ENCODE measurements around the gene DNAAF1.

DNAAF1 gene

DNA sequence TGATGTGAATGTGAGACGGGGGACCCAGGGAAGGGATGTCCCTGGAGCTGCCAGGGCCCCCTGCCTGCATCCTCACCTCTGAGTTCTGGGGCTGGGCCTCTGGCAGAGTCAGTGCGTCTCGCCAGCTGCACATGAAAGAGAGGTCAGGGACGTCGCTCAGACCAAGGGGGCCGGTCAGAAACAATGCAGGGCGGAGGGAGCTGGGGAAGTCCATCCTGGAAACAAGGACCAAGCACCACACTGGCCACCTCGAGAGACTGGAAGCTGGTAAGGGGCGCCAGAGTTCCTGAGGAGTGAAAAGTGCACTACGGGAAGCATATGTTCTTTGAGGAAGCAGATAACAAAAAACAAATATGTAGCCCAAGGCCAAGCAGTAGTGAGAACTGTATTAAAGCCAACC is 39.7 kb downstream of the DNAAF1 start:
- no peaks in the 10 kb centered on the region for H3K9me3 ChIP-seq (ENCODE audit: control insufficient read depth, insufficient read depth, low read depth, low read length)
- no peak overlapping the region for H3K27ac ChIP-seq (ENCODE audit: extremely low read depth, low read depth, low read length)
- H3K4me3 ChIP-seq (ENCODE audit: low read depth, low read length): no peak overlapping the region
- CTCF ChIA-PET: interaction anchor here (1.0 to 1.5 kb wide), 4 partner anchors 40 to 302 kb away, joined by 3 to 4 read pairs (median 3); partner anchors contain the start of gene HSDL1
- H3K4me1 ChIP-seq (ENCODE audit: control insufficient read depth, insufficient read depth, low read length): no peaks in the 10 kb centered on the region
- H3K36me3 ChIP-seq (ENCODE audit: control insufficient read depth in 2 of 2, insufficient read depth in 1 of 2, low read length in 2 of 2): peaks cover 0 to 56% of the 10 kb centered on the region in 2 experiments; a peak in 2 of 3 replicates
- POLR2A ChIA-PET: no interaction called here
- TF ChIP-seq ZNF221 (tag by site-specific recombination; IDR thresholded peaks at IDR 0.05; ENCODE audit: borderline replicate concordance) (no peak), RBAK (tag by site-specific recombination; IDR thresholded peaks at IDR 0.05) (no peak), ZNF558 (tag by site-specific recombination; IDR thresholded peaks at IDR 0.05) (no peak), ZNF473 (tag by site-specific recombination; IDR thresholded peaks at IDR 0.05) (no peak), ZNF768 (tag by site-specific recombination; IDR thresholded peaks at IDR 0.05) (no peak), ZNF701 (tag by site-specific recombination; IDR thresholded peaks at IDR 0.05) (no peak), ZNF138 (tag by site-specific recombination; IDR thresholded peaks at IDR 0.05; ENCODE audit: borderline replicate concordance) (no peak), ZBTB7A (tag by site-specific recombination; IDR thresholded peaks at IDR 0.05; ENCODE audit: low read depth) (no peak), ZSCAN23 (tag by site-specific recombination; IDR thresholded peaks at IDR 0.05) (no peak), ZNF555 (tag by site-specific recombination; conservative IDR thresholded peaks at IDR 0.05) (no peak), KLF8 (tag by site-specific recombination; IDR thresholded peaks at IDR 0.05) (no peak), ZEB2 (tag by site-specific recombination; IDR thresholded peaks at IDR 0.05) (no peak), TCF7L2 (IDR thresholded peaks at IDR 0.05; ENCODE audit: borderline replicate concordance, low read depth, low read length) (no peak), ZNF530 (tag by site-specific recombination; IDR thresholded peaks at IDR 0.05; ENCODE audit: low read depth) (no peak)
- TF ChIP-seq, protein P1, sequence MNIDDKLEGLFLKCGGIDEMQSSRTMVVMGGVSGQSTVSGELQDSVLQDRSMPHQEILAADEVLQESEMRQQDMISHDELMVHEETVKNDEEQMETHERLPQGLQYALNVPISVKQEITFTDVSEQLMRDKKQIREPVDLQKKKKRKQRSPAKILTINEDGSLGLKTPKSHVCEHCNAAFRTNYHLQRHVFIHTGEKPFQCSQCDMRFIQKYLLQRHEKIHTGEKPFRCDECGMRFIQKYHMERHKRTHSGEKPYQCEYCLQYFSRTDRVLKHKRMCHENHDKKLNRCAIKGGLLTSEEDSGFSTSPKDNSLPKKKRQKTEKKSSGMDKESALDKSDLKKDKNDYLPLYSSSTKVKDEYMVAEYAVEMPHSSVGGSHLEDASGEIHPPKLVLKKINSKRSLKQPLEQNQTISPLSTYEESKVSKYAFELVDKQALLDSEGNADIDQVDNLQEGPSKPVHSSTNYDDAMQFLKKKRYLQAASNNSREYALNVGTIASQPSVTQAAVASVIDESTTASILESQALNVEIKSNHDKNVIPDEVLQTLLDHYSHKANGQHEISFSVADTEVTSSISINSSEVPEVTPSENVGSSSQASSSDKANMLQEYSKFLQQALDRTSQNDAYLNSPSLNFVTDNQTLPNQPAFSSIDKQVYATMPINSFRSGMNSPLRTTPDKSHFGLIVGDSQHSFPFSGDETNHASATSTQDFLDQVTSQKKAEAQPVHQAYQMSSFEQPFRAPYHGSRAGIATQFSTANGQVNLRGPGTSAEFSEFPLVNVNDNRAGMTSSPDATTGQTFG (tag by site-specific recombination; IDR thresholded peaks at IDR 0.05; ENCODE audit: borderline replicate concordance): no peak
- TF ChIP-seq, protein P2, sequence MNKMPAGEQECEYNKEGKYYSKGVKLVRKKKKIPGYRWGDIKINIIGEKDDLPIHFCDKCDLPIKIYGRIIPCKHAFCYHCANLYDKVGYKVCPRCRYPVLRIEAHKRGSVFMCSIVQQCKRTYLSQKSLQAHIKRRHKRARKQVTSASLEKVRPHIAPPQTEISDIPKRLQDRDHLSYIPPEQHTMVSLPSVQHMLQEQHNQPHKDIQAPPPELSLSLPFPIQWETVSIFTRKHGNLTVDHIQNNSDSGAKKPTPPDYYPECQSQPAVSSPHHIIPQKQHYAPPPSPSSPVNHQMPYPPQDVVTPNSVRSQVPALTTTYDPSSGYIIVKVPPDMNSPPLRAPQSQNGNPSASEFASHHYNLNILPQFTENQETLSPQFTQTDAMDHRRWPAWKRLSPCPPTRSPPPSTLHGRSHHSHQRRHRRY (tag by site-specific recombination; IDR thresholded peaks at IDR 0.05): no peak
- TF ChIP-seq, protein P3, sequence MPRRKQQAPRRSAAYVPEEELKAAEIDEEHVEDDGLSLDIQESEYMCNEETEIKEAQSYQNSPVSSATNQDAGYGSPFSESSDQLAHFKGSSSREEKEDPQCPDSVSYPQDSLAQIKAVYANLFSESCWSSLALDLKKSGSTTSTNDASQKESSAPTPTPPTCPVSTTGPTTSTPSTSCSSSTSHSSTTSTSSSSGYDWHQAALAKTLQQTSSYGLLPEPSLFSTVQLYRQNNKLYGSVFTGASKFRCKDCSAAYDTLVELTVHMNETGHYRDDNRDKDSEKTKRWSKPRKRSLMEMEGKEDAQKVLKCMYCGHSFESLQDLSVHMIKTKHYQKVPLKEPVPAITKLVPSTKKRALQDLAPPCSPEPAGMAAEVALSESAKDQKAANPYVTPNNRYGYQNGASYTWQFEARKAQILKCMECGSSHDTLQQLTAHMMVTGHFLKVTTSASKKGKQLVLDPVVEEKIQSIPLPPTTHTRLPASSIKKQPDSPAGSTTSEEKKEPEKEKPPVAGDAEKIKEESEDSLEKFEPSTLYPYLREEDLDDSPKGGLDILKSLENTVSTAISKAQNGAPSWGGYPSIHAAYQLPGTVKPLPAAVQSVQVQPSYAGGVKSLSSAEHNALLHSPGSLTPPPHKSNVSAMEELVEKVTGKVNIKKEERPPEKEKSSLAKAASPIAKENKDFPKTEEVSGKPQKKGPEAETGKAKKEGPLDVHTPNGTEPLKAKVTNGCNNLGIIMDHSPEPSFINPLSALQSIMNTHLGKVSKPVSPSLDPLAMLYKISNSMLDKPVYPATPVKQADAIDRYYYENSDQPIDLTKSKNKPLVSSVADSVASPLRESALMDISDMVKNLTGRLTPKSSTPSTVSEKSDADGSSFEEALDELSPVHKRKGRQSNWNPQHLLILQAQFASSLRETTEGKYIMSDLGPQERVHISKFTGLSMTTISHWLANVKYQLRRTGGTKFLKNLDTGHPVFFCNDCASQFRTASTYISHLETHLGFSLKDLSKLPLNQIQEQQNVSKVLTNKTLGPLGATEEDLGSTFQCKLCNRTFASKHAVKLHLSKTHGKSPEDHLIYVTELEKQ (tag by site-specific recombination; IDR thresholded peaks at IDR 0.05; ENCODE audit: borderline replicate concordance): no peak

DNA sequence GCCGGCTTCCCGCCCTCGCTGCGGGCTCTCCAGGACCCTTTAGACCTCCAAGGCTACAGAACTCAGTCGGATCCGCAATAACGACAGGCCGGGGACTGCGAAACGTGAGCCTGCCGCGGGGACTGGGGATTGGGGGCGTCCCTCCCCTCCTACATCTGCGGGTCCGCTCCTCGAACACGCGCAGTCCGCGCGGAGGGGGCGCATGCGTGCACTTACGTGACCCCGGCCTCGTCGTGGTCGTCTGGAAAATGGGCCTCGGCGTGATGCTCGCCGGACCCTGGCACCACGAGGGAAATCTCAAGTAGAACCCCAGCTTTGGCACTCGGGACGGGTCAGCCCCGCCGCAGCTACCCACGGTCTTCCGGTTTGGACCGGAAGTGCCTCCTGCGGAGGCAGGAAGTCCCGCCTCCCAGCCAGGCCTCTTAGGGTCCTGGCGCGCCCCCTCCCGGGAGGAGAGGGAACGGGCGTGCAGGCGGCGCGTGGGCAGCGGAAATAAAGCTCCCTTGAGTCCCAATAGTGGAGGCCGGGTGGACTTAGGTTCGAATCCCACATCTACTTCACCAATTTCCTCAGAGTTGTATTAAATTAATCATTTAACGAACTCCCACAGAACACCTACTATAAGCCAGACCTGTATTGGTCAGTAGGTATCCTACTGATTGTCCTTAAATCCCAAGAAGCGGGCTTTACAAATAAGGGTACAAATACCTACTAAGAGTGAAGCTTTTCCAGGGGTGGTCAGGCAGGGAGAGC is 41.8 kb downstream of the DNAAF1 start, which contains the start of gene TAF1C:
Gene TAF1C (minus strand): TSS at position 373 of the 753 bp plus-strand sequence. CDS start 2,069 bp downstream, outside the sequence.
- H3K27ac ChIP-seq (ENCODE audit: extremely low read depth, low read depth, low read length): peak within 1 kb of the TSS; percentile 48; the same call in 1 of the 2 replicates
- peak within 1 kb of the TSS; percentile 93 for H3K4me3 ChIP-seq (ENCODE audit: low read depth, low read length)
- peaks cover 0 to 35% of the 10 kb centered on the region in 2 experiments; a peak in 2 of 3 replicates for H3K36me3 ChIP-seq (ENCODE audit: control insufficient read depth in 2 of 2, insufficient read depth in 1 of 2, low read length in 2 of 2)
- ChIA-PET CTCF (interaction anchor here (0.5 to 2.7 kb wide), 45 partner anchors 9 to 302 kb away, joined by 3 to 33 read pairs (median 4); partner anchors contain the start of gene MBTPS1), POLR2A (interaction anchor here (0.6 to 2.4 kb wide), 7 partner anchors 9 to 319 kb away, joined by 3 to 13 read pairs (median 3); partner anchors contain the start of genes DNAAF1, HSDL1 and MBTPS1)
- no peaks in the 10 kb centered on the region for H3K9me3 ChIP-seq (ENCODE audit: control insufficient read depth, insufficient read depth, low read depth, low read length)
- no peaks in the 10 kb centered on the region for H3K4me1 ChIP-seq (ENCODE audit: control insufficient read depth, insufficient read depth, low read length)
- TF ChIP-seq, protein P4, sequence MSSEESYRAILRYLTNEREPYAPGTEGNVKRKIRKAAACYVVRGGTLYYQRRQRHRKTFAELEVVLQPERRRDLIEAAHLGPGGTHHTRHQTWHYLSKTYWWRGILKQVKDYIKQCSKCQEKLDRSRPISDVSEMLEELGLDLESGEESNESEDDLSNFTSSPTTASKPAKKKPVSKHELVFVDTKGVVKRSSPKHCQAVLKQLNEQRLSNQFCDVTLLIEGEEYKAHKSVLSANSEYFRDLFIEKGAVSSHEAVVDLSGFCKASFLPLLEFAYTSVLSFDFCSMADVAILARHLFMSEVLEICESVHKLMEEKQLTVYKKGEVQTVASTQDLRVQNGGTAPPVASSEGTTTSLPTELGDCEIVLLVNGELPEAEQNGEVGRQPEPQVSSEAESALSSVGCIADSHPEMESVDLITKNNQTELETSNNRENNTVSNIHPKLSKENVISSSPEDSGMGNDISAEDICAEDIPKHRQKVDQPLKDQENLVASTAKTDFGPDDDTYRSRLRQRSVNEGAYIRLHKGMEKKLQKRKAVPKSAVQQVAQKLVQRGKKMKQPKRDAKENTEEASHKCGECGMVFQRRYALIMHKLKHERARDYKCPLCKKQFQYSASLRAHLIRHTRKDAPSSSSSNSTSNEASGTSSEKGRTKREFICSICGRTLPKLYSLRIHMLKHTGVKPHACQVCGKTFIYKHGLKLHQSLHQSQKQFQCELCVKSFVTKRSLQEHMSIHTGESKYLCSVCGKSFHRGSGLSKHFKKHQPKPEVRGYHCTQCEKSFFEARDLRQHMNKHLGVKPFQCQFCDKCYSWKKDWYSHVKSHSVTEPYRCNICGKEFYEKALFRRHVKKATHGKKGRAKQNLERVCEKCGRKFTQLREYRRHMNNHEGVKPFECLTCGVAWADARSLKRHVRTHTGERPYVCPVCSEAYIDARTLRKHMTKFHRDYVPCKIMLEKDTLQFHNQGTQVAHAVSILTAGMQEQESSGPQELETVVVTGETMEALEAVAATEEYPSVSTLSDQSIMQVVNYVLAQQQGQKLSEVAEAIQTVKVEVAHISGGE (tag by site-specific recombination; conservative IDR thresholded peaks at IDR 0.05; ENCODE audit: low read depth): peak; percentile 89
- TF ChIP-seq ZBTB21 (tag by site-specific recombination; IDR thresholded peaks at IDR 0.05) (0 out of 2 replicates have a peak, but pooled peaks have one; percentile 12), ZNF561 (tag by site-specific recombination; IDR thresholded peaks at IDR 0.05; ENCODE audit: borderline replicate concordance) (no peak), ZNF791 (tag by site-specific recombination; IDR thresholded peaks at IDR 0.05) (no peak), ZNF830 (tag by site-specific recombination; IDR thresholded peaks at IDR 0.05; ENCODE audit: low read depth) (no peak), GLIS1 (tag by site-specific recombination; IDR thresholded peaks at IDR 0.05) (peak; percentile 81)
